HepG2 (cell line): ENCODE measurements around the gene SLC25A45. TPM values are rescaled to one million over a fixed set of nuclear protein-coding genes. Genes with fewer than 3 reads are reported as not detected.
A peak's percentile ranks its signal among the peaks of the same experiment; 100 is the strongest.

Source experiments
- ATAC-seq: fragments of 200-7000 bp; cut with Tn5 transposase; 3 replicates; pipeline ENCODE4 v1.9.1; 2020; ENCODE audit warnings: mild to moderate bottlenecking, moderate library complexity
- BruUV-seq: library from RNA; stranded (reverse); fragments of 400-500 nt; replicated peaks from 2 replicates; lab custom pipeline; 2021; lab: Mats Ljungman, UMichigan
- CTCF ChIA-PET: fragments of 300-600 bp; formaldehyde crosslinking; extraction: SDS; loops from one replicate; lab custom pipeline; 2021; ENCODE audit warnings: low total read pairs, inconsistent platforms, low intra/inter-chr PET ratio; lab: Yijun Ruan, JAX
- POLR2A ChIA-PET: fragments of 350-600 bp; sonication (Branson Sonifier 250); formaldehyde crosslinking; loops from one replicate; lab custom pipeline; 2020; ENCODE audit warnings: antibody characterized with exemption, inconsistent platforms; lab: Yijun Ruan, JAX
- DNase-seq: peaks from one replicate; pipeline ENCODE4 v3.0.0-alpha.2; 2015; ENCODE audit warnings: low spot score
- FAIRE-seq: peaks from 3 replicates; lab custom pipeline; 2011; peaks lifted over from hg19 to GRCh38; lab: Jason Lieb, UNC
- H2AFZ ChIP-seq: one replicate; pipeline ENCODE4 v1.6.1; 2011; ENCODE audit warnings: low read length, inconsistent platforms
- H3K27ac ChIP-seq: fragments of 300-600 bp; 3 replicates; pipeline ENCODE4 v1.8.0; 2011; ENCODE audit warnings: mixed run types, mild to moderate bottlenecking, mixed read lengths, low read length, inconsistent platforms; ENCODE audit not compliant: insufficient read depth; ENCODE audit errors: extremely low read length
- H3K27me3 ChIP-seq, 2 experiments: fragments of 200-600 bp in 1 of 2; 2 replicates in 1 of 2; 3 replicates in 1 of 2; pipeline versions ENCODE4 v1.6.0 to v1.8.0; 2011; ENCODE audit warnings: low read length in 2 of 2, mild to moderate bottlenecking in 2 of 2, moderate library complexity in 2 of 2, inconsistent platforms in 1 of 2; ENCODE audit not compliant: insufficient read depth in 2 of 2, control insufficient read depth in 1 of 2
- H3K36me3 ChIP-seq, 2 experiments: fragments of 200-600 bp in 1 of 2; replicated peaks in 1 of 2; 2 replicates in 1 of 2; 3 replicates in 1 of 2; pipeline versions ENCODE4 v1.5.1 to v1.8.0; 2011; ENCODE audit warnings: low read length in 2 of 2, inconsistent platforms in 1 of 2; ENCODE audit not compliant: insufficient read depth in 2 of 2, control insufficient read depth in 1 of 2
- H3K4me1 ChIP-seq: 2 replicates; pipeline ENCODE4 v1.5.1; 2012; ENCODE audit warnings: low read length, inconsistent platforms; ENCODE audit not compliant: insufficient read depth
- H3K4me2 ChIP-seq: 2 replicates; pipeline ENCODE4 v1.6.0; 2011; ENCODE audit warnings: low read depth, low read length, inconsistent platforms
- H3K4me3 ChIP-seq, 3 experiments: fragments of 200-600 bp in 1 of 3; sonication (generic), shearing (Covaris generic) in 1 of 3; replicated peaks in 1 of 3; 2 replicates each; pipeline ENCODE4 v1.5.1; 2011 to 2016; ENCODE audit warnings: low read length in 3 of 3, inconsistent platforms in 2 of 3, low read depth in 2 of 3, mild to moderate bottlenecking in 2 of 3, control low read depth in 1 of 3, mixed read lengths in 1 of 3; ENCODE audit not compliant: insufficient read depth in 1 of 3
- H3K79me2 ChIP-seq: one replicate; pipeline ENCODE4 v1.6.1; 2011; ENCODE audit warnings: low read length, inconsistent platforms; ENCODE audit not compliant: insufficient read depth
- H3K9ac ChIP-seq: 2 replicates; pipeline ENCODE4 v1.6.0; 2011; ENCODE audit warnings: mild to moderate bottlenecking, low read depth, low read length, inconsistent platforms; ENCODE audit not compliant: insufficient read depth
- H3K9me3 ChIP-seq: 2 replicates; pipeline ENCODE4 v1.5.1; 2012; ENCODE audit warnings: mild to moderate bottlenecking, low read length
- H4K20me1 ChIP-seq: 2 replicates; pipeline ENCODE4 v1.6.0; 2011; ENCODE audit warnings: inconsistent platforms, mild to moderate bottlenecking, low read length, moderate library complexity; ENCODE audit not compliant: insufficient read depth
- HNF1A ChIP-seq, 2 experiments: sonication (generic) in 1 of 2; formaldehyde crosslinking in 1 of 2; IDR thresholded peaks; 2 replicates each; pipeline versions ENCODE4 v1.4.0 to v1.6.1; 2016 to 2020; ENCODE audit warnings: borderline replicate concordance in 1 of 2, low read depth in 1 of 2, mild to moderate bottlenecking in 1 of 2, missing genetic modification reagents in 1 of 2
- IRF9 ChIP-seq: sonication (generic); formaldehyde crosslinking; IDR thresholded peaks from 2 replicates; pipeline ENCODE4 v1.8.0; 2022; ENCODE audit warnings: missing genetic modification reagents, mild to moderate bottlenecking, borderline replicate concordance
- NFKB2 ChIP-seq: sonication (generic); formaldehyde crosslinking; IDR thresholded peaks from 2 replicates; pipeline ENCODE4 v1.4.0; 2020; ENCODE audit warnings: missing genetic modification reagents, borderline replicate concordance
- NR0B2 ChIP-seq: sonication (generic); formaldehyde crosslinking; IDR thresholded peaks from 2 replicates; pipeline ENCODE4 v1.4.0; 2020; ENCODE audit warnings: mild to moderate bottlenecking, missing genetic modification reagents
- PHB2 ChIP-seq: fragments of 450-650 bp; IDR thresholded peaks from 2 replicates; pipeline ENCODE4 v1.6.1; 2018; ENCODE audit not compliant: partially characterized antibody
- RCOR2 ChIP-seq: IDR thresholded peaks from 2 replicates; pipeline ENCODE4 v1.6.1; 2016; ENCODE audit warnings: missing biosample characterization, missing genetic modification reagents
- SALL1 ChIP-seq: sonication (generic); formaldehyde crosslinking; IDR thresholded peaks from 2 replicates; pipeline ENCODE4 v1.8.0; 2022; ENCODE audit warnings: mild to moderate bottlenecking, missing genetic modification reagents
- SETDB1 ChIP-seq: sonication (generic); formaldehyde crosslinking; IDR thresholded peaks from 2 replicates; pipeline ENCODE4 v1.5.1; 2020; ENCODE audit warnings: missing genetic modification reagents, mild to moderate bottlenecking, borderline replicate concordance
- SOX5 ChIP-seq: IDR thresholded peaks from 2 replicates; pipeline ENCODE4 v1.6.1; 2016; ENCODE audit warnings: borderline replicate concordance
- SUZ12 ChIP-seq: fragments of 150-350 bp; IDR thresholded peaks from 2 replicates; pipeline ENCODE4 v1.6.1; 2014; ENCODE audit warnings: low read depth, low read length
- ZBTB3 ChIP-seq: sonication (generic); formaldehyde crosslinking; IDR thresholded peaks from 2 replicates; pipeline ENCODE4 v1.4.0; 2020; ENCODE audit warnings: low read depth, mild to moderate bottlenecking, moderate library complexity, missing genetic modification reagents, borderline replicate concordance
- ZNF124 ChIP-seq: sonication (generic); formaldehyde crosslinking; IDR thresholded peaks from 2 replicates; pipeline ENCODE4 v1.4.0; 2020; ENCODE audit warnings: missing genetic modification reagents
- ZNF317 ChIP-seq: sonication (generic); formaldehyde crosslinking; IDR thresholded peaks from 2 replicates; pipeline ENCODE4 v1.5.0; 2020; ENCODE audit warnings: mild to moderate bottlenecking, missing genetic modification reagents
- ZNF432 ChIP-seq: sonication (generic); formaldehyde crosslinking; IDR thresholded peaks from 2 replicates; pipeline ENCODE4 v1.5.0; 2020; ENCODE audit warnings: missing genetic modification reagents, mild to moderate bottlenecking, borderline replicate concordance
- ZNF800 ChIP-seq: sonication (generic); formaldehyde crosslinking; IDR thresholded peaks from 2 replicates; pipeline ENCODE4 v1.4.0; 2020; ENCODE audit warnings: missing genetic modification reagents
- WGBS: methylation state at CpG from one replicate; pipeline ENCODE4 v1.1.6; 2017; ENCODE audit warnings: low lambda C conversion rate; 5-methylcytosine and 5-hydroxymethylcytosine counted together
- in situ Hi-C: cut with HindIII; loops from 2 replicates; pipeline ENCODE4 v1.10.0; 2017; ENCODE audit warnings: low pct_unique_long_range_greater_than_20kb; ENCODE audit not compliant: extremely low pct_ligation_motif_present
- intact Hi-C: fragments of 100-400 bp; cut with micrococcal nuclease; formaldehyde crosslinking; loops from one replicate; pipeline ENCODE4 v1.10.0; 2022; ENCODE audit not compliant: unreplicated experiment
- polyA plus RNA-seq, 8 experiments: library from polyadenylated mRNA; depleted of rRNA in 3 of 8; stranded (reverse) in 7 of 8; unstranded in 1 of 8; fragments of >200 nt; fragmentation: Illumina TruSeq in 4 of 8; extraction: Trizol in 4 of 8; gene quantifications; 2 replicates each; pipeline versions ENCODE4 v1.2.1 to v1.2.3, GENCODE V29; 2011 to 2016; ENCODE audit warnings: low read depth in 4 of 8, missing spikeins in 1 of 8, mixed read lengths in 1 of 8; ENCODE audit not compliant: insufficient read depth in 1 of 8
- total RNA-seq, 5 experiments: library from RNA; depleted of rRNA; stranded (reverse); fragments of >200 nt; fragmentation: Illumina TruSeq; extraction: Trizol; gene quantifications; 2 replicates each; pipeline ENCODE4 v1.2.3, GENCODE V29; 2016; ENCODE audit warnings: low read depth in 1 of 5
- TF ChIP-seq, protein P1 (sequence below): IDR thresholded peaks from 2 replicates; pipeline ENCODE4 v1.6.1; 2016

SLC25A45 gene
- total and polyA plus RNA-seq, 2 of the 13 experiments (the other 11 are each of a cell fraction or from before 2014, with no cell fraction given): 1.2 to 3.4 TPM

- H3K9me3 ChIP-seq: no peaks in the 10 kb centered on the region
- DNase-seq (peak; percentile 87), ATAC-seq (no peak), FAIRE-seq (peak; percentile 89)
- H3K27ac ChIP-seq: peak overlapping the region; percentile 26
- H4K20me1 ChIP-seq: no peaks in the 10 kb centered on the region
- peak overlapping the region in 1 of 3 experiments; percentile 34; a peak in 2 of 6 replicates for H3K4me3 ChIP-seq
- intact Hi-C loops: loop anchor here (2.0 kb wide), 2 partner anchors 17 to 33 kb away; no protein-coding TSS in a partner anchor
- H3K4me1 ChIP-seq: peaks cover 89% of the 10 kb centered on the region
- in situ Hi-C loops: loop anchor here (5.0 kb wide), 1 partner anchor 34 kb away; no protein-coding TSS in a partner anchor
- no TSS peak for BruUV-seq
- no peaks in the 10 kb centered on the region for H3K36me3 ChIP-seq
- peak overlapping the region; percentile 95 for H3K4me2 ChIP-seq
- ChIA-PET CTCF (no interaction called here), POLR2A (interaction anchor here (0.6 to 16.8 kb wide), 15 partner anchors 13 to 146 kb away, joined by 3 to 433 read pairs (median 3); partner anchors contain the start of genes MALAT1 and NEAT1)
- H3K9ac ChIP-seq: no peak overlapping the region
- 4% methylated on average over 6 of the region's 6 CpGs for WGBS
- H3K27me3 ChIP-seq: no peaks in the 10 kb centered on the region; a peak in 1 of 5 replicates
- no peak overlapping the region for H2AFZ ChIP-seq
- no peaks in the 10 kb centered on the region for H3K79me2 ChIP-seq
- TF ChIP-seq NR0B2 (CRISPR knock-in tag): no peak
- no peak for TF ChIP-seq SETDB1 (CRISPR knock-in tag)
- 0 out of 2 replicates have a peak, but pooled peaks have one; percentile 42 for TF ChIP-seq RCOR2 (CRISPR knock-in tag)
- no peak for TF ChIP-seq IRF9 (CRISPR knock-in tag)
- TF ChIP-seq ZNF124 (CRISPR knock-in tag): no peak
- TF ChIP-seq ZNF432 (CRISPR knock-in tag): no peak
- TF ChIP-seq HNF1A (IDR thresholded peaks at IDR 0.05; ENCODE audit: low read depth): no peak
- 0 out of 2 replicates have a peak, but pooled peaks have one; percentile 14 for TF ChIP-seq HNF1A (CRISPR knock-in tag; IDR thresholded peaks at IDR 0.05; ENCODE audit: borderline replicate concordance)
- TF ChIP-seq, protein P1, sequence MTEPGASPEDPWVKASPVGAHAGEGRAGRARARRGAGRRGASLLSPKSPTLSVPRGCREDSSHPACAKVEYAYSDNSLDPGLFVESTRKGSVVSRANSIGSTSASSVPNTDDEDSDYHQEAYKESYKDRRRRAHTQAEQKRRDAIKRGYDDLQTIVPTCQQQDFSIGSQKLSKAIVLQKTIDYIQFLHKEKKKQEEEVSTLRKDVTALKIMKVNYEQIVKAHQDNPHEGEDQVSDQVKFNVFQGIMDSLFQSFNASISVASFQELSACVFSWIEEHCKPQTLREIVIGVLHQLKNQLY (CRISPR knock-in tag): 0 out of 2 replicates have a peak, but pooled peaks have one; percentile 29
- TF ChIP-seq NFKB2 (CRISPR knock-in tag): no peak
- no peak for TF ChIP-seq ZBTB3 (CRISPR knock-in tag)
- TF ChIP-seq SUZ12: no peak
- peak; percentile 73 for TF ChIP-seq SOX5
- TF ChIP-seq PHB2: no peak
- TF ChIP-seq ZNF800: no peak
- peak; percentile 48 for TF ChIP-seq SALL1 (CRISPR knock-in tag)
- no peak for TF ChIP-seq ZNF317 (CRISPR knock-in tag)
Observed at GRCh38 chr11:65383778-65384177, 1.3 kb upstream of the SLC25A45 start.
